ENCODE measurements around the gene DBH.

DNA sequence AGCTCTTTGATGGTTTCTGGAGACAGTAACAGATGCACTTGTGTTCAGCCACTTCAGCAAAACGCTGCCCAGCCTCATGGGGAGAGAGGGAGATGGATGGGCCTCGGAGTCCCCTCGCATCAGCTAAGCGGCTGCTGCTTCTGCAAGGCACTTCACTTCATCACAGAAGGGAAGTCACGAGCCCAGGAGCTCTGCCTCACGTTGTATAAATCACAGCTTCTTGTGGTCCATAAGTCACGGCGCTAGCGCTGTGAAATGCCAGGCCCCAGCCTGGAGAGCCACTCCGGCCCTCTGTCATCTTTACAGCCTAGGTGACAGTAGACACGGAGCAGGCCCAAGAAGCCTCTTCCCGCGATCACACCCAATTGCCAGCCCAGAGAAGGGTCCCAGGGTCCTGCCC, 23.4 kb downstream of the DBH start:
- TF ChIP-seq EP300 (IDR thresholded peaks at IDR 0.05; ENCODE audit: borderline replicate concordance) (no peak), CEBPB (IDR thresholded peaks at IDR 0.05) (no peak), RAD21 (IDR thresholded peaks at IDR 0.05; ENCODE audit: low read depth) (no peak), TCF12 (IDR thresholded peaks at IDR 0.05; ENCODE audit: low read depth) (no peak), CREB1 (IDR thresholded peaks at IDR 0.05; ENCODE audit: low read depth) (no peak), FOXM1 (IDR thresholded peaks at IDR 0.05; ENCODE audit: borderline replicate concordance, low read depth) (no peak), YY1 (IDR thresholded peaks at IDR 0.05; ENCODE audit: low read depth) (no peak), TAF1 (IDR thresholded peaks at IDR 0.05; ENCODE audit: low read depth) (no peak)
- TF ChIP-seq, protein P1, sequence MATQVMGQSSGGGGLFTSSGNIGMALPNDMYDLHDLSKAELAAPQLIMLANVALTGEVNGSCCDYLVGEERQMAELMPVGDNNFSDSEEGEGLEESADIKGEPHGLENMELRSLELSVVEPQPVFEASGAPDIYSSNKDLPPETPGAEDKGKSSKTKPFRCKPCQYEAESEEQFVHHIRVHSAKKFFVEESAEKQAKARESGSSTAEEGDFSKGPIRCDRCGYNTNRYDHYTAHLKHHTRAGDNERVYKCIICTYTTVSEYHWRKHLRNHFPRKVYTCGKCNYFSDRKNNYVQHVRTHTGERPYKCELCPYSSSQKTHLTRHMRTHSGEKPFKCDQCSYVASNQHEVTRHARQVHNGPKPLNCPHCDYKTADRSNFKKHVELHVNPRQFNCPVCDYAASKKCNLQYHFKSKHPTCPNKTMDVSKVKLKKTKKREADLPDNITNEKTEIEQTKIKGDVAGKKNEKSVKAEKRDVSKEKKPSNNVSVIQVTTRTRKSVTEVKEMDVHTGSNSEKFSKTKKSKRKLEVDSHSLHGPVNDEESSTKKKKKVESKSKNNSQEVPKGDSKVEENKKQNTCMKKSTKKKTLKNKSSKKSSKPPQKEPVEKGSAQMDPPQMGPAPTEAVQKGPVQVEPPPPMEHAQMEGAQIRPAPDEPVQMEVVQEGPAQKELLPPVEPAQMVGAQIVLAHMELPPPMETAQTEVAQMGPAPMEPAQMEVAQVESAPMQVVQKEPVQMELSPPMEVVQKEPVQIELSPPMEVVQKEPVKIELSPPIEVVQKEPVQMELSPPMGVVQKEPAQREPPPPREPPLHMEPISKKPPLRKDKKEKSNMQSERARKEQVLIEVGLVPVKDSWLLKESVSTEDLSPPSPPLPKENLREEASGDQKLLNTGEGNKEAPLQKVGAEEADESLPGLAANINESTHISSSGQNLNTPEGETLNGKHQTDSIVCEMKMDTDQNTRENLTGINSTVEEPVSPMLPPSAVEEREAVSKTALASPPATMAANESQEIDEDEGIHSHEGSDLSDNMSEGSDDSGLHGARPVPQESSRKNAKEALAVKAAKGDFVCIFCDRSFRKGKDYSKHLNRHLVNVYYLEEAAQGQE (IDR thresholded peaks at IDR 0.05; ENCODE audit: low read depth) = no peak
- TF ChIP-seq, protein P2, sequence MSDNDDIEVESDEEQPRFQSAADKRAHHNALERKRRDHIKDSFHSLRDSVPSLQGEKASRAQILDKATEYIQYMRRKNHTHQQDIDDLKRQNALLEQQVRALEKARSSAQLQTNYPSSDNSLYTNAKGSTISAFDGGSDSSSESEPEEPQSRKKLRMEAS (IDR thresholded peaks at IDR 0.05) = no peak

All from Ishikawa (cell line).